Keratinocyte (primary cell): ENCODE data around the gene ADGRD1. TPM values are rescaled to one million over a fixed set of nuclear protein-coding genes. Genes with fewer than 3 reads are reported as not detected.

Experiments used
- DNase-seq: peaks from one replicate; pipeline ENCODE4 v3.0.0-alpha.2; 2011; ENCODE audit warnings: low read depth, missing footprints, low spot score
- FAIRE-seq: peaks from 2 replicates; lab custom pipeline; 2011; peaks lifted over from hg19 to GRCh38; lab: Jason Lieb, UNC
- H2AFZ ChIP-seq: 2 replicates; pipeline ENCODE4 v1.6.0; 2012; ENCODE audit warnings: low read length, control low read depth, inconsistent platforms; ENCODE audit not compliant: control insufficient read depth
- H3K27ac ChIP-seq: 2 replicates; pipeline ENCODE4 v1.5.1; 2011; ENCODE audit warnings: low read length; ENCODE audit not compliant: control insufficient read depth, insufficient read depth
- H3K27me3 ChIP-seq: 3 replicates; pipeline ENCODE4 v1.6.0; 2011; ENCODE audit warnings: low read length; ENCODE audit not compliant: control insufficient read depth, insufficient read depth; ENCODE audit errors: extremely low read depth
- H3K36me3 ChIP-seq, 2 experiments: 2 replicates in 1 of 2; 3 replicates in 1 of 2; pipeline ENCODE4 v1.5.1; 2011; ENCODE audit warnings: low read length in 2 of 2, mild to moderate bottlenecking in 1 of 2; ENCODE audit not compliant: control insufficient read depth in 2 of 2, insufficient read depth in 2 of 2; ENCODE audit errors: extremely low read depth in 1 of 2
- H3K4me1 ChIP-seq: 3 replicates; pipeline ENCODE4 v1.5.1; 2011; ENCODE audit warnings: low read length; ENCODE audit not compliant: control insufficient read depth, insufficient read depth; ENCODE audit errors: extremely low read depth
- H3K4me2 ChIP-seq: 3 replicates; pipeline ENCODE4 v1.6.0; 2011; ENCODE audit warnings: low read depth, low read length; ENCODE audit not compliant: control insufficient read depth, insufficient read depth; ENCODE audit errors: extremely low read depth
- H3K4me3 ChIP-seq, 3 experiments: fragments of 200-600 bp in 1 of 3; sonication (generic) in 1 of 3; 2 replicates in 2 of 3; 3 replicates in 1 of 3; pipeline ENCODE4 v1.5.1; 2011 to 2016; ENCODE audit warnings: low read length in 3 of 3, mild to moderate bottlenecking in 3 of 3, control low read depth in 2 of 3, inconsistent platforms in 1 of 3, low read depth in 1 of 3, mixed read lengths in 1 of 3, mixed run types in 1 of 3, moderate library complexity in 1 of 3; ENCODE audit not compliant: control insufficient read depth in 2 of 3, insufficient read depth in 2 of 3; ENCODE audit errors: extremely low read depth in 1 of 3
- H3K79me2 ChIP-seq: 2 replicates; pipeline ENCODE4 v1.6.0; 2012; ENCODE audit warnings: low read length; ENCODE audit not compliant: control insufficient read depth, insufficient read depth
- H3K9ac ChIP-seq: 3 replicates; pipeline ENCODE4 v1.6.0; 2011; ENCODE audit warnings: low read length; ENCODE audit not compliant: control insufficient read depth, insufficient read depth; ENCODE audit errors: extremely low read depth
- H3K9me1 ChIP-seq: 3 replicates; pipeline ENCODE4 v1.6.0; 2011; ENCODE audit warnings: low read length; ENCODE audit not compliant: control insufficient read depth, insufficient read depth; ENCODE audit errors: extremely low read depth
- H3K9me3 ChIP-seq: 2 replicates; pipeline ENCODE4 v1.5.1; 2012; ENCODE audit warnings: low read depth, low read length; ENCODE audit not compliant: control insufficient read depth
- H4K20me1 ChIP-seq: 3 replicates; pipeline ENCODE4 v1.6.0; 2011; ENCODE audit warnings: low read length; ENCODE audit not compliant: control insufficient read depth, insufficient read depth; ENCODE audit errors: extremely low read depth
- CTCF ChIP-seq, 3 experiments: IDR thresholded peaks in 1 of 3; conservative IDR thresholded peaks in 1 of 3; optimal IDR thresholded peaks in 1 of 3; 2 replicates in 2 of 3; 3 replicates in 1 of 3; pipeline versions ENCODE3 to v1.5.1; 2011; ENCODE audit warnings: low read length in 3 of 3, mild to moderate bottlenecking in 3 of 3, moderate library complexity in 2 of 3, control low read depth in 1 of 3, inconsistent platforms in 1 of 3; ENCODE audit not compliant: insufficient read depth in 2 of 3; ENCODE audit errors: extremely low read depth in 1 of 3
- EZH2 ChIP-seq: IDR thresholded peaks from one replicate; pipeline ENCODE4 v1.6.1; 2012; ENCODE audit warnings: inconsistent platforms, mild to moderate bottlenecking, low read length, moderate library complexity
- dilution Hi-C: fragments of 300-500 bp; cut with MboI; formaldehyde crosslinking; loops from one replicate; pipeline ENCODE4 v1.7.0; 2020; ENCODE audit warnings: low sequenced_read_pairs; ENCODE audit not compliant: extremely low pct_ligation_motif_present
- polyA plus RNA-seq, 5 experiments: library from polyadenylated mRNA; depleted of rRNA in 3 of 5; stranded (reverse) in 3 of 5; stranded (forward) in 1 of 5; unstranded in 1 of 5; fragments of >200 nt; gene quantifications; 1 replicate in 1 of 5; 2 replicates in 3 of 5; 3 replicates in 1 of 5; pipeline versions ENCODE4 v1.2.1 to v1.2.3, GENCODE V29; 2011 to 2012; ENCODE audit warnings: missing spikeins in 2 of 5, low read depth in 1 of 5, low replicate concordance in 1 of 5

Gene ADGRD1
- polyA plus RNA-seq, 1 donor (not counting 4 experiments of a cell fraction or from before 2014, with no cell fraction given) = not detected

GRCh38 chr12:130958557-130959140 lies 4.9 kb downstream of the ADGRD1 start:
- Histone ChIP-seq H3K4me2 (no peak overlapping the region), H3K36me3 (no peaks in the 10 kb centered on the region)
- no peak for FAIRE-seq

GRCh38 chr12:130959632-130960031 lies 5.9 kb downstream of the ADGRD1 start:
- Histone ChIP-seq H2AFZ (no peak overlapping the region), H3K27me3 (peaks cover 2% of the 10 kb centered on the region), H4K20me1 (no peaks in the 10 kb centered on the region), H3K4me3 (no peak overlapping the region), H3K9me1 (no peaks in the 10 kb centered on the region), H3K36me3 (no peaks in the 10 kb centered on the region), H3K9me3 (peaks cover 5% of the 10 kb centered on the region), H3K27ac (no peak overlapping the region), H3K9ac (no peak overlapping the region), H3K79me2 (no peaks in the 10 kb centered on the region), H3K4me1 (no peaks in the 10 kb centered on the region), H3K4me2 (no peak overlapping the region)
- TF ChIP-seq EZH2 = no peak
- no peak for TF ChIP-seq CTCF (optimal IDR thresholded peaks at IDR 0.05 in 1 of 3, IDR thresholded peaks at IDR 0.05 in 1 of 3, conservative IDR thresholded peaks at IDR 0.05 in 1 of 3; ENCODE audit: extremely low read depth in 1 of 3, insufficient read depth in 2 of 3, low read length in 3 of 3)
- dilution Hi-C loops = no loop called here
- FAIRE-seq (no peak), DNase-seq (no peak)

More at GRCh38 chr12:130958557-130959140, 4.9 kb downstream of the ADGRD1 start:
- Histone ChIP-seq H3K27ac (no peak overlapping the region), H3K27me3 (peaks cover 11% of the 10 kb centered on the region), H3K4me1 (no peaks in the 10 kb centered on the region), H4K20me1 (no peaks in the 10 kb centered on the region), H3K79me2 (no peaks in the 10 kb centered on the region), H3K9ac (no peak overlapping the region), H3K9me3 (peaks cover 5% of the 10 kb centered on the region), H2AFZ (no peak overlapping the region), H3K9me1 (no peaks in the 10 kb centered on the region), H3K4me3 (no peak overlapping the region)
- dilution Hi-C loops = no loop called here
- no peak for TF ChIP-seq EZH2
- TF ChIP-seq CTCF (optimal IDR thresholded peaks at IDR 0.05 in 1 of 3, IDR thresholded peaks at IDR 0.05 in 1 of 3, conservative IDR thresholded peaks at IDR 0.05 in 1 of 3; ENCODE audit: extremely low read depth in 1 of 3, insufficient read depth in 2 of 3, low read length in 3 of 3) = no peak
- DNase-seq = no peak
